Activated CD4-positive, alpha-beta T cell treated with anti-CD3 and anti-CD28 coated beads for 1 hour (primary cell): Measurements from ENCODE around the gene CHID1.

Experiments used
- DNase-seq: peaks from one replicate; pipeline ENCODE4 v3.0.0-alpha.2; 2020

CHID1 gene

DNA sequence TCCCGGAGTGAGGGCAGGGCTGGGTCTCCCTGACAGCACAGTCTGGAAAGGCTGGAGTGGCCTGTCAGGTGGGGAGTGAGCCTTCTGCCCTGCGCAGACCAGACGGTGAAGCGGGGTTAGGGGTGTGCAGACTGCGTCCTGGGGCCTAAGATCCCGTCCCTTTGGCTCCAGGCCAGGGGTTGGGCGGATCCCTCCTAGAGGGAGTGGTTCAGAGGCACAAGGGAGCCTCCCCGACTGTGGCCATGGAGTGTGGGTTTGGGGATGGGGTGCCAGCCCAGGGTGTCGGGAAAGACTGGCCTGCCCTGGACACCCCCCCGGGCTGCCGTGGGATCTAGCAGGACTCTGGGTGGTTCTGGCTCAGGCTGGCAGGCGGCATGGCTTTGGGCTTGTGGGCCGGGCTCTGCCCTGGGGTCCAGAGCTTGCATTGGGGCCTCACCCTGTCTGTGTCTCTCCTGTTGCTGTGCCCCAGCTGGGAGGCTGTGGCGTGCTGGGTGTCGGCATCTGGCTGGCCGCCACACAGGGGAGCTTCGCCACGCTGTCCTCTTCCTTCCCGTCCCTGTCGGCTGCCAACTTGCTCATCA, 48.4 kb downstream of the CHID1 start:
- no peak for DNase-seq

DNA sequence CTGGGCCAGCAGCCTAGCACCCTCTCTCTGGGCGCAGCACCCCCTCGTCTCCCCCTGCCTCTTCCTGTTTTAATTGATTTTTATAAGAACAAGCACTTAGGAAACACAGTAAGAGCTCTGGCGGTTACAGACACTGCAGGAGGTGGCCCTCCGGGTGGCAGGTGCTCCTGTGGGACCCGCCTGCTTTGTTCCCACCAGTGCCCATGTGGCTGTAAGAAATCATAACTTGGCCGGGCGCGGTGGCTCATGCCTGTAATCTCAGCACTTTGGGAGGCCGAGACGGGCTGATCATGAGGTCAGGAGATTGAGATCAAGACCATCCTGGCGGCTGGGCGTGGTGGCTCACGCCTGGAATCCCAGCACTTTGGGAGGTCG, 49.5 kb downstream of the CHID1 start:
- DNase-seq: no peak

DNA sequence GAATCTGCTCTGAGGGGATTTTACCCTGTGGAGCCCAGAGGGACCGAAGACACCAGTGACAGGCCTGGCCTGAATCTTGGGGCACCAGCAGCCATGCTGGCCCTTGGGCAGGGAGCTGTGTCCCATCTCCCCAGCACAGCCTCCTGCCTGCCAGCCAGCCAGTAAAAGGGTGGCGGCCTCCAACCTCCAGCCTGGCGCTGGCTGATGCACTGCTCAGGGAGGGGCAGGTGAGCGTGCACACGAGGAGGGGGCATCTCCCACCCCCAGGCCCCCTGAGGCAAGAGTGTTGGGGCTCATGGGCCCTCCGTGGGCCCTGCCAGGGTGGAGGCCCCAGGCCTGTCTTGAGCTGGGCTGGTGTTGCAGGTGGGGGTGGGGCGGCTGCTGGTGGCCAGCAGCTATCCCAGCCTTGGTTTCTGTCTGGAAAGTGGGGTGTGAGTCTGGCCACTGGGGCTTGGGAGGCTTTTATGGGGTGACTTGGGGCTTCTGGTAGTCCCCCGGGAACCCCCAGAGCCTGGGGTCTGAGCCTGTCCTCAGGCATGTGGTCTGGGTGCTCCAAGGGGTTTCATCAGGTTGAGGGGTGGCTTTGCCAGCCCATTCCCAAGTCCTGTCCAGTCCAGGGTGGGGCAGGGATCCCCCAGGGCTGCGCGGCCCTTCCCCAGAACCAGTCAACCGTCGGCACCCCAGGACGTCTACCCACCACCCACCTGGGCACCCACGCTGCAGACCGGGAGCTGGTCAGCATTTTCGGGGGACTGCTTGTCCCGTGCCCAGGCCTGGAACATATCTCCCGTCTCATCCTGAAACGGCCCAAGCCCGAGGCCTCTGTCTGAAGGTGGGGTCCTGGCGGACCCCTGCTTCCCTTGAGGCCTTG, 50.1 kb downstream of the CHID1 start:
- DNase-seq: no peak

DNA sequence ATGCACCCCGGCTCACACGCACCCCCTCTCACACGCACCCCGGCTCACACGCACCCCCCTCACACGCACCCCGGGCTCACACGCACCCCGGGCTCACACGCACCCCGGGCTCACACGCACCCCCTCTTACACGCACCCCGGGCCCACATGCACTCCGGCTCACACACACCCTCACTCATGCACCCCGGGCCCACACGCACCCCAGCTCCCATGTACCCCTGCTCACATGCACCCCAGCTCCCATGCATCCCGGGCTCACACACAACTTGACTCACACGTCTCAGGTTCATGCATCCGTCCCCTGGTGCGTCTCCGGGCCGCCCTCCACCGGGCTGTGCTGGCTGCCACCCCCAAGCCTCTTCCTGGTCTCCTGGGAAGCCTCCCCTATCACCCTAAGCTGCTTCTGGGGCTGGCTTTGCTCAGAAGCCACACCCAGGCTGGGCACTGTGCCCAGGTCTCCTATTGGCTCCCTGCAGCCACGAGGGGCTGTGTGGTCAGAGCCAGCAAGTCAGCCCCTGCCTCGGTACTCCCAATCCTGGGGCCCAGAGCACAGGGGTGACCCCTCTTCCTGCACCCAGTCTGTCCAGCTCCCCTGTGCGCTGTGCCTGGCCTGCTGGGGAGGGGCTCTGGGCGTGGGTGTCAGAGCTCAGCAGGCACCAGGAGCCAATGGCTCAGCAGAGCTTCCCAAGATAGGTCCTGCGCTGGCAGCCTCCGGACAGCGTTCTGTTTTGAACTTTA, 51.0 kb downstream of the CHID1 start:
- no peak for DNase-seq

DNA sequence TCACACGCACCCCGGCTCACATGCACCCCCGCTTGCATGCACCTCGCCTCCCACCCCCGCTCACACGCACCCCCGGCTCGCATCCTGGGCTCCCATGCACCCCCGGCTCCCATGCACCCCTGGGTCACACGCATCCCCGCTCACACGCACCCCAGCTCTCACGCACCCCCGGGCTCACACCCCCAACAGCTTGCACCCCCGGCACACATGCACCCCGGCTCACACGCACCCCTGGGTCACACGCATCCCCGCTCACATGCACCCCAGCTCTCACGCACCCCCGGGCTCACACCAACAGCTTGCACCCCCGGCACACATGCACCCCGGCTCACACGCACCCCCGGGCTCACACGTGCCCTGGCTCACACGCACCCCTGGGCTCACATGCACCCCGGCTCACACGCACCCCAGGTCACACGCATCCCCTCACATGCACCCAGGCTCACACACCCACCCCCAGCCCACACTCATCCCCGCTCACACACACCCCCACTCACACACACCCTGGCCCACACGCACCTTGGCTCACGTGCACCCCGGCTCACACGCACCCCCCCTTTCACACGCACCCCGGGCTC, 51.8 kb downstream of the CHID1 start:
- no peak for DNase-seq

DNA sequence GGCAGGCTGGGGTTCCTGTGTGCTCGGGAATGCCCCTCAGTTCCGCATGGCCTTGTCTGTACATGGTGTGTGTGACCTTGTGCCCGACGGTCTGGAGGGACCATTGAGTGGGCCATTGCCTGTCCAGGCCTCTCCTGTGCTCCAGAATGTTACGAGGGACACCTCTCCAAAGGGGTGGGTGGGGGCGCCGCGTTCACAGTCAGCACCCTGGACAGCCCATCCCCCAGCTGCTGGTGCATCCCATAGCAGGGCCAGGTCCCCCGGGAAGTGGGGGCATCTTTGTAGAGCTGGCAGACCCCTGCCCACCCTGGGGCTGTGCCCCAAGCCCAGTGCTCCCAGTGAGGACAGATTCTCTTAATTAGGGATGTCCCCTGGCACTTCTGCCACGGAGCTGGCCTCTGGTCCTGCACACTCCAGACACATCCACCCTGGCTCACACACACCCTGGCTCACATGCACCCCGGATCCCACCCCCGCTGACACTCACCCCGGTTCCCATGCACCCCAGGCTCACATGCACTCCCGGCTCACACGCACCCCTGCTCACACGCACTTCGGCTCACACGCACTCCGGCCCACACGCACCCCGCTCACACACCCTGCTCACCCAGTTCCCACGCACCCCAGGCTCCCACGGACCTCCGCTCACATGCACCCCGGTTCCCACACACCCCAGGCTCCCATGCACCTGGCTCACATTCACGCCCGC, 52.4 kb downstream of the CHID1 start:
- DNase-seq: no peak

DNA sequence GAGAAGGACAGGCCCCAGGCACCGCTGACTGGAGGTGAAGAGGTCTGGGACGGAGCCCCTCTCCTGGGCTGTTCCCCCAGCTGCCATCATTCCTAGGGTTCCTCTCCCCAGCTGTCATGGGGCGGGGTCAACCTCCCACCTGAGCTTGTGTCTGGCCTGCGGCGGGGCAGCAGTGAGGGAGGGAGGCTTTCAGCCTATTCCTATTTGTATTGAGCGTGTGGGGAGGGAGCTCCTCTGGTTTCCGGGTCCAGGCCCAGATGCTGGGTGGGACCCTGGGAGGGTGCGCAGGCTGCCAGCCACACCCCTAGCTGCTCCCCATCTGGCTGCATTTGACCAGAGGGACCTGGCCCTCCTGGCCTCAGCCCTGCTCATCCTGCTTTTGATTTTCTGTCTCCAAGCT, 54.2 kb downstream of the CHID1 start:
- no peak for DNase-seq

DNA sequence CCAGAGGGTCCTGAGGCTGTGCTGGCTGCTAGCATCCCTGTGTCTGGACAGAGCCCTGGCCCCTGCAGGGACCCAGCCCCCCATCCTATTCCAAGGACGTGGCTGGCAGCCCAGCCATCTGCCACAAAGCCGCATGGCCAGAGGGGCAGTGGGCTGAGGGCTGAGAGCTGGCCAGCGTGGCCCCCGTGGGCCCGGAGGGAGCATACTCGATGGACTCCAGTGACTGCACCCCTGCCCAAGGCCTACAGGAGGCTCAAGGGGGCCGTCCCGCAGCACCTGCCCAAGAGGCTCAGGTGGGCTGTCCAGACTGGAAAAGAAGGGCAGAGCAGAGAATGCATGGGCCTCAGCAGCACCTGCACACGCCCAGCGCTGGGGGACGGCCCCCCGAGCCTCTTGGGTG, 54.8 kb downstream of the CHID1 start:
- no peak for DNase-seq

DNA sequence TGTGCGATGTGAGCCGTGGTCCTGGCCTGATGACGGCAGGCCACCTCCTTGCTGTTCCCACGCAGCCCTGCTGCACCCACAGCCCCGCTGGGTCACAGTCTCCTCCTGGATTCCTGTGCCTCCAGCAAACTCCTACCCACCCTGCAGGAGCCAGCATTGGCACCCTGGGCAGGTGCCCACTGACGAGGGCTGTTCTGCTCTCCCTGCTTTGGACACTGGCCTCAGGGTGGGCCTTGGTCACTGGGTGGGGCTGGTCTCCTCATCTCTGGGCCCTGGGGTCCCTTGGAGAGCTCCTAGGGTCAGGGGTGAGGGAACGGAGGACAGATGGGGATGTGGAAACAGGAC, 55.3 kb downstream of the CHID1 start:
- DNase-seq: no peak

DNA sequence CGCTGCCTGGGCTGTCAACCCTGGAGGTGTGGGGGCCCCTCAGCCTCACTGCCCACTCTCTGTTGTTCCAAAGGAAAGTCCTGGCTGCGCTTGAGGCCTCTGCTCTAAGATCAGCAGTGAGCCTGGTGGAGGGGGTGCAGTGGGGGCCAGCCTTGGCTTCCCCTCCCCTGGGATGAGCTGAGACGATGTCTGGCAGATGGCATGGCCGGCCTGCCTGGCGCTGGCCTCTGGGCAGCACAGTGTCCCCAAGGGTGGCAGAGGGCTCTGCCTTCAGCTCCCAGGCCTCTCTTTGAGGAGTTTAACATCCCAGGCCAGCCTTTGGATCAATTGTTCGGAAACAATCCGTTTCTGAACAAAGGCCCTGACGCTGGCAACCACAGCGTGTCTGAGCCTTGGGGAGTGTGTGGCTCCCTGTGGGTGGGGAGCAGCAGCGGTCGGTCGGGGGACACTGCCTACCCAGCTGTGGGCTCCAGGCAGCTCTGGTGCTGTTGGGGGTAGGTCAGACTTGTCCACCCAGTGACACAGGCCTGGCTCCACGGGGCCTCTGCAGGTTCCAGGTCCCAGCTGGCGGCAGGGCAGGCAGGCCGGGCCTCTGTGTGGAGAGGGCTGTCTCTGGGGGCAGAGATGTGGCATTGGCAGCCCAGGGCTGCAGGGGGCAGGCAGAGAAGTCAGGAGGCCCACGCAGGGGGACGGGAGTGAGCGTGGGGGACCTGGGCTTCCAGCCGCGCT, 55.8 kb downstream of the CHID1 start:
- no peak for DNase-seq

DNA sequence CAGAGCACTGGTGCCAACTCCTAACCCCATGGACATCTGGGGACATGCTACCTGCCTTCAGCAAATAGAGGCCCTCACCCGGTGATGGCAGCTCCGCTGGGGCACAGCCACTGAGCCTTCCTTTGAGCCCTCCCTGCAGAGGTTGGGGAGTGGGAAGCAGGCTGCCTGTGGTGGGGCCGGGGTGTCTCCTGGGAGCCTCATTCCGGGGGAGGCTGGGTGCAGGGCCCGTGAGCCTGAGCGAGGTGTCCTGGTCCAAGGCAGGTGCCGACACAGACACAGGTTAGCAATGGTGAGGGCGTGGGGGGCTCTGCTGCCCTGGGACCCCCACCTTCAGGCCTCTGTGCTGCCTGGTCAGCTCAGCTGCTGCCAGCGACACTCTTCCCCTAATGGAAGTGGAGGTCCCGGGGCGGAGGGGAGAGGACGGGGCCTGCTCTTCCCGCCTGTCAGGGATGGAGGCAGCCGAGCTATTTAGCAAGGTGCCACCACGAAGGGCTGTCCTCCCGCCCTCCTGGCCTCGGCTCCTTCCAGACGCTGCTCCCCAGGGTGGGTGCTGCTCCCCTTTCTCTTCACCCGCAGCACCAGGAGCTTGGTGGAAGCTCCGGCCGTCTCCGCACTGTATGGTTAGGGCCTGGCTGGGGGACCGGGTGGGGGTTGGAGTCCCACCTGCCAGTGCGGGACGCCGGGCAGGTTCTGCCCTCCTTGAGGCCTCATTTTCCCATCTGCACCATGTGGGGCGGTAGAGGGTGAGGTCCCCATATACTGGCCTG, 56.7 kb downstream of the CHID1 start:
- no peak for DNase-seq

DNA sequence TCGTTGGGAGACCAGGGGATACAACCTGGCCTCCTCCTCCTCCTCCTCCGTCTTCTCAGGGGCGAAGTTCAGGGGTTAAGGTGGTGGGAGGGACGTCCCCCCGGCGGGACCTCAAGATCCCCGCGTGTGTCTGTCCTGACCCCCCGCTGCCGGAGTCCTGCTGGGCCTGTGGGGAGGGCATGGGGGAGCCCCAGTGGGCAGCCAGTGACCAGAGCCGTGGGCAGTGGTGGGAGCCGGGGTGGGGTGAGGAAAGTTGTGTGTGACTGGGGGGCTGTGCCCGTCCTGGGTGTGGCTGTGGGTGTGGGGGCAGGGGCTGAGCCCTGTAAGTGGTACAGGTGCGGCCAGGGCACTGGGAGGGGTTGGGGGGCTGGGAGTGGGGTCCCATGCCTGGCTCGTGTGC, 57.8 kb downstream of the CHID1 start:
- no peak for DNase-seq

DNA sequence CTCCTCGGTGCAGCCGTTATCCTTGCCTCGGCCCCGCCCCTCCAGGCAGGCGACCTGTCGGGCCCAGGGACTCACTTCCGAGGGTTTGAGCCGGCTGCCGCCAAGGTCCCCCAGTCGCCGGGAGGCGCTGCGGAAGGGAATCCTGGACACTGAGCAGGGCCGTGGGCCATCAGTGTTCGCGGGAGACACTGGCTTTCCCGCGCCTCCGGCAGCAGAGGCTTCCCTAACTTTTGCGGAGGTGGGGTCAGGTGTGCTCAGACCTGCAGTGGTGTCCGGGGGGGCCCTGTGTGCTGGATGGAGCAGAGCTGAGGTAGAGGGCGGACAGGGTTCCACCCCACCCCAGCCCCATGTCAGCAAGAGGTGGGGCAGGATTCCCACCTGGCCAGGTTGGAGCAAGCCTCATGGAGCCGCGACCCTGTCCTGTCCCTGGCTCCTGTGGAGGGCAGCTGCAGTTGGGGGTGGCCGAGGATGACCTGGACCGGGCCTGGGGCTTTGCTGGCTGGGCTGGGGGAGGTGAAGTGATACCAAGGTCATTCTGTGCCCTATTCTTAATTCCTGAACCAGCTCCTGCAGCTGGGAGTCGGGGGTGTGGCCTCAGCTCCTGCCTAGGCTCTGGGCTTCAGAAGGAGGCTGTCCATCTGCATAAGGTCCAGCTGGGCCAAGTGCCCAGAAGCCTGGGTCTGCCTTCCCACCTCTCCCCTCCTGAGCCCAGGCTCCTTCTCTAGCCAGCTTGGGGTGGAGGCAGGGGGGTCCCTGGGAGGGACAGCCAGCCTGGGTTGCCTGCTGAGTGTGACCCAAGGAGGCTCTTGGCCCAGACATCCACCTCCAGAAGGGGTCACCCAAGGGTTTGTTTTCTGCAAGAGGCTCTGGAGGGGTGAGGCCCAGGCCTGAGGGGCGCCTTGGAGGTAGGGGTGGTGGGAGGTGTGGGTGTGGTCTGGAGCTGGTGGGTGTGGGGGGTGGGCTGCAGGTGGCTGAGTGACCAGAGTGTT, 59.5 kb downstream of the CHID1 start:
- no peak for DNase-seq

DNA sequence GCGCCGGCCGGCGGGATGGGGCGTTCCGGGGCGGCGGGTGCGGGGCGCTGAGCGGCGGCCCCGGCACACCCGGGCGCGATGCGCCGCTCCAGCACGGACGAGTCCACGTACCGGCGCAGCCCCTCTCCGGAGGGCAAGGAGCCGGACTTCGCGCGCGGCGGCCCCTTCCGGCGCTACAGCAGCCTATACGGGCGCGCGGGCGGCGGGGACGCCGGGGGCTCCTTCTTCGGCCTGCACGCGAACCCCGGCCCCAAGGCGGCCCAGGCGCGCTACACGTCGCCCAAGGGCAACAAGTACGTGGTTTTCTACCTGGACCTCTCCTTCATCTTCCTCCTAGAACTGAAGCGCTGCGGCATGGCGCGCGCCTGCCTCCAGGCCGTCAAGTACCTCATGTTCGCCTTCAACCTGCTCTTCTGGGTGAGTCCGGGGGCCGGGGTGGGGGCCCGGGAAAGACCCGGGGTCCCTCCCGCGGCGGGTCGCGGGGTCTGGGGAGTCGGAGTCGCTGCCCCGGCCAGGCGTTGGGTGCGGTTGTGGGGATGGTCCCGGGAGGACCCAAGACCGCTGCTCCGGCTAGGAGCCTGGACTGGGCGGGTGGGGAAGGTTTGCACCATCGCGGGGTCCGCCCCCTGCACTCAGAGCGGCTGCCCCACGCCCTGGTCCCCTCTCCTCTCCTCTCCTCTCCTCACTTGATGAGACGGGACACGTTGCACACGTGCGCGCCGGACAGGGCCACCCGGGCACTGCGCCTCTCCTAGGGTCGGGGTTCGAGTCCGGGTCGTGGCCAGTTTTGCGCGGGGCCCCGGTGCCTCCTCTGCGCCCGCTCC, 60.4 kb downstream of the CHID1 start:
- DNase-seq: no peak

DNA sequence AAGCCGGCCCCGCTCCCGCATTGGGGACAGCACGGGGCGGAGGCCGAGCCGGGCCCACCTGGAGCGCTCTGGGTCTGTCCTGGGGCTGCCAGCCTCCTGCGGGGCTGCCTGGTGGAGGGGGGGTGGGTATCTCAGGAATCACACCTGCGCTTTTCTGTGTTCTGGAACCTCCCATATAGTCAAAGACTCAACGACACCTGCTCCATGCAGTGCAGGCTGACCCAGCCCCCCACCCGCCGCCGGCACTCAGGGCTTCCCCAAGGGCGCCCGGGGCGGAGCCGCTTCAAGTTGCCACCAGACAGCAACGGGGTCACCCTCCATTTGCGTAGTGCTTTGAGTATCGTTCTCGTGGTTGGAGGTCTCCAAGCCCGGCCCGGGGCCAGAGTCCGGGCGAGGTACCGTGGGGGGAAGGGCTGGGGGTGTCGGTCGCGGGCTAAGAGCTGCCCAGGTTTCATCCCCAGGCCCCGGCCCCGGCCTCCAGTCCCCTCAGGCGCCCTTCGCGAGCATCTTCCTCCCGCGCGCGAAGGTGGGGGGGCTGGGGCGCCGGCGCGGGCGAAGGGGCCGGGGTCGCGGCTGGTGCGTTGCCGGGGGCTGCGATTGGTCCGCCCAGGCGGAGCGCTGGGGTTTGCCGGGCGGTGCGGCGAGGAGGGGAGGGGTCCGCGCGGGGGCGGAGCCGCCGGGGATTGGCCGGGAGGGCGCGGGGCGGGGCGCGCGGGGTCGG, 61.3 kb downstream of the CHID1 start:
- DNase-seq: no peak

DNA sequence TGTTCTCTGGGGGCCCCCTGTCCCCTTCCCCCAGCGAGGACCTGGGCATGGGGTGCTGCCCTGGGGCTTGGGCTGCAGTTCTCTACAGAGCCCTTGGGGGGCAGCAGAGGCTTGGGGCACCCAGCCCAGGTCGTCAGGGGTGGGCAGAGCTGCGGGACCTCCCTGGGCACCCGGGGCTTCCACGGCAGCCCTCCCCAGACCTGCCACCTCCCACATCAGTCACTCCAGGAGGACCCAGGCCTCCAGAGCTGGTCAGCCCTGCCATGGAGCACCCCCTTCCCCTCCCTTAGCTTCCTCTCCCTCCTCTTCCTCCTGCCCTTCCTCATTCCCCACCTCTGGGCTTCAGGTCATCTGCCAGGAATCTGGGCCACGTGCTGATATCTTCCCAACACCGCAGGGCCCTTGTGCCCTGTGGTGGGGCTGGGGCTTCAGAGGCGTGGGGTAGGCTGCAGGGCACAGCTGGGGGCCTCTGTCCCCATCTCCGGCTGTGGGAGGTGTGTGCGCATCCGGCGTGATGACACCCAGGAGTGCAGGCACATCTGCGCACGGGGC, 62.2 kb downstream of the CHID1 start:
- DNase-seq: peak; percentile 51

DNA sequence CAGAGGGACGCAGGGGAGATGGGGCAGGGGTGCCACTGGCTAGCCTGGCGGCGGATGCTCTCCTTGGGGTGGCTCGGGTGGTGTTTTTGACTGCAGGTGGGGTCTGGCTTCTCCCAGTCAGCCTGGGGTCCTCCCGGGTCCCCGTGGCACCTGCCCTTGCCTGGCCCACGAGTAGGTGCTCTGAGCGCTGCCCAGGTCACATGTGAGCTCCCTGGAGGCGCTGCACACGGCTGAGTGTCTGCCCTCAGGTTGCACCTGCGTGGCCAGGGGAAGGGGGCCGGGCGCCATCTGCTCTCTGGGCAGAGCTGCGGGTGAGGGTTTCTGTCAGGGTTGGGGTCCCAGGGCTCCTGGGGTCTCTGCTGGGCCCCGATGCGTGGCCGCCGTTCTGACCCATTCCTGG, 62.7 kb downstream of the CHID1 start:
- DNase-seq: no peak

DNA sequence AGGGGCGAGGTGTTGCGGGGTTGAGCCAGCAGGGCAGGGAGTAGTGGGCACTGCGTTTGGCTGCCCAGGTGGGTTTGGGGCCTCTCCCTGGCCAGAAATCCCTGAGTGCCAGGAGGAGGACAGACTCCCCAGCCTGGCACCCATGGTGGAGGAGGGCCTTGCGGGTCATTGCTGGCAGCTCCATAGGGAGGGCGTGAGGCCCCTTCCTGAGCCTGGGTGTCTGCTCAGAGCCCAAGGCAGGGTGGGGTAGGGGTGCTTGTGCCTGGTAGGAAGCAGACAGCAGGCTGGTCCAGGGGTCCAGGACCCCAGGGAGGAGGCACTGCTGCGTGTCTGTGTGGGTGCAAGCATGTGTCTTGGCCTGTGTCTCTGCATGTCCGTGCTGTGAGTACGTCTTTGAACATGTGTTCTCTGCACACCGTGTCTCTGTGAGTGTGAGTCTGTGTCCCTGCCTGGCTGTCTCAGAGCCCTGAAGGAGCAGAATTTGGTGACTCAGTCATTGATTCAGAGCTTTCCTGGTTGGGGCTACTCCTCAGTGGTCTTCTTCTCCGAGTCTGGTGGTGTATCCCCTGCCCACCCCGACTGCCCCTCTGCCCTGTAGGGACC, 64.0 kb downstream of the CHID1 start:
- no peak for DNase-seq
